H9 (cell line): ENCODE data around the gene TXLNB. TPM values are rescaled to one million over a fixed set of nuclear protein-coding genes. Genes with fewer than 3 reads are reported as not detected.

Source experiments
- DNase-seq: peaks from one replicate; pipeline ENCODE4 v3.0.0-alpha.2; 2017
- H2AFZ ChIP-seq: one replicate; pipeline ENCODE4 v1.6.1; 2013; ENCODE audit warnings: mild to moderate bottlenecking, low read length, control low read depth, moderate library complexity
- H2AK5ac ChIP-seq: 2 replicates; pipeline ENCODE4 v1.6.1; 2013; ENCODE audit warnings: low read length, control low read depth, mixed read lengths; ENCODE audit not compliant: insufficient read length
- H2BK120ac ChIP-seq: one replicate; pipeline ENCODE4 v1.6.1; 2013; ENCODE audit warnings: low read depth, mild to moderate bottlenecking, low read length, control low read depth, inconsistent platforms; ENCODE audit not compliant: poor library complexity, severe bottlenecking
- H2BK12ac ChIP-seq: 2 replicates; pipeline ENCODE4 v1.6.1; 2013; ENCODE audit warnings: low read length, control low read depth, mixed read lengths, low read depth; ENCODE audit not compliant: insufficient read length
- H2BK15ac ChIP-seq: 2 replicates; pipeline ENCODE4 v1.6.1; 2013; ENCODE audit warnings: low read depth, low read length, control low read depth
- H2BK20ac ChIP-seq: one replicate; pipeline ENCODE4 v1.6.1; 2013; ENCODE audit warnings: low read depth, mild to moderate bottlenecking, low read length, control low read depth, inconsistent platforms; ENCODE audit not compliant: poor library complexity, severe bottlenecking
- H2BK5ac ChIP-seq: 2 replicates; pipeline ENCODE4 v1.6.1; 2013; ENCODE audit warnings: low read length, control low read depth, mixed read lengths; ENCODE audit not compliant: insufficient read length
- H3K14ac ChIP-seq: 2 replicates; pipeline ENCODE4 v1.6.1; 2013; ENCODE audit warnings: low read length, control low read depth; ENCODE audit not compliant: insufficient read depth
- H3K18ac ChIP-seq: 2 replicates; pipeline ENCODE4 v1.6.1; 2013; ENCODE audit warnings: low read depth, mild to moderate bottlenecking, mixed read lengths, low read length, control low read depth; ENCODE audit not compliant: insufficient read length
- H3K23ac ChIP-seq: 2 replicates; pipeline ENCODE4 v1.6.1; 2013; ENCODE audit warnings: low read length, control low read depth, mixed read lengths, low read depth; ENCODE audit not compliant: insufficient read length
- H3K23me2 ChIP-seq: 2 replicates; pipeline ENCODE4 v1.6.1; 2013; ENCODE audit warnings: low read depth, mild to moderate bottlenecking, mixed read lengths, low read length, control low read depth; ENCODE audit not compliant: insufficient read length, poor library complexity, severe bottlenecking
- H3K27ac ChIP-seq: 2 replicates; pipeline ENCODE4 v1.5.1; 2013; ENCODE audit warnings: low read length, control low read depth, mixed read lengths, low read depth; ENCODE audit not compliant: insufficient read length
- H3K27me3 ChIP-seq: 2 replicates; pipeline ENCODE4 v1.6.1; 2013; ENCODE audit warnings: low read length, control low read depth, inconsistent platforms; ENCODE audit not compliant: insufficient read depth
- H3K4ac ChIP-seq: 2 replicates; pipeline ENCODE4 v1.6.1; 2013; ENCODE audit warnings: low read depth, mild to moderate bottlenecking, control low read depth, inconsistent platforms, low read length, moderate library complexity
- H3K4me1 ChIP-seq: 2 replicates; pipeline ENCODE4 v1.6.1; 2013; ENCODE audit warnings: low read length, control low read depth, inconsistent platforms; ENCODE audit not compliant: insufficient read depth
- H3K4me2 ChIP-seq: 2 replicates; pipeline ENCODE4 v1.6.1; 2013; ENCODE audit warnings: low read length, control low read depth, mixed read lengths; ENCODE audit not compliant: insufficient read length, insufficient read depth
- H3K56ac ChIP-seq: 2 replicates; pipeline ENCODE4 v1.6.1; 2013; ENCODE audit warnings: low read depth, mild to moderate bottlenecking, mixed read lengths, low read length, control low read depth; ENCODE audit not compliant: insufficient read length
- H3K79me1 ChIP-seq: 2 replicates; pipeline ENCODE4 v1.6.1; 2013; ENCODE audit warnings: low read depth, mild to moderate bottlenecking, moderate library complexity, low read length, control low read depth, inconsistent platforms; ENCODE audit not compliant: insufficient read depth, poor library complexity, severe bottlenecking
- H3K79me2 ChIP-seq: 2 replicates; pipeline ENCODE4 v1.6.1; 2013; ENCODE audit warnings: low read length, control low read depth, inconsistent platforms; ENCODE audit not compliant: insufficient read depth
- H3K9ac ChIP-seq: 2 replicates; pipeline ENCODE4 v1.6.1; 2013; ENCODE audit warnings: low read length, control low read depth, mixed read lengths; ENCODE audit not compliant: insufficient read length; ENCODE audit errors: extremely low read depth
- H3K9me3 ChIP-seq: one replicate; pipeline ENCODE4 v1.6.1; 2013; ENCODE audit warnings: low read depth, low read length, inconsistent platforms; ENCODE audit not compliant: control insufficient read depth
- H3T11ph ChIP-seq: one replicate; pipeline ENCODE4 v1.6.1; 2013; ENCODE audit warnings: mild to moderate bottlenecking, low read length, control low read depth, inconsistent platforms
- H4K20me1 ChIP-seq: one replicate; pipeline ENCODE4 v1.6.1; 2013; ENCODE audit not compliant: control insufficient read depth, insufficient read length, insufficient read depth
- H4K5ac ChIP-seq: 2 replicates; pipeline ENCODE4 v1.6.1; 2013; ENCODE audit warnings: low read depth, mild to moderate bottlenecking, mixed read lengths, low read length, control low read depth; ENCODE audit not compliant: insufficient read length
- H4K8ac ChIP-seq: replicated peaks from 2 replicates; pipeline ENCODE4 v1.6.1; 2013; ENCODE audit warnings: low read length, control low read depth, mixed read lengths, low read depth; ENCODE audit not compliant: insufficient read length
- H4K91ac ChIP-seq: 2 replicates; pipeline ENCODE4 v1.6.1; 2013; ENCODE audit warnings: low read depth, mild to moderate bottlenecking, moderate library complexity, mixed read lengths, low read length, control low read depth; ENCODE audit not compliant: insufficient read length
- H3K27ac Mint-ChIP-seq, 3 experiments: 2 replicates in 2 of 3; 3 replicates in 1 of 3; pipeline ENCODE4 v1.8.0; 2020 to 2021; ENCODE audit warnings: mixed read lengths in 3 of 3, mild to moderate bottlenecking in 1 of 3, moderate library complexity in 1 of 3
- H3K27me3 Mint-ChIP-seq: 2 replicates; pipeline ENCODE4 v1.8.0; 2021; ENCODE audit warnings: low read depth, mild to moderate bottlenecking, moderate library complexity, mixed read lengths
- H3K36me3 Mint-ChIP-seq, 3 experiments: 2 replicates in 2 of 3; 3 replicates in 1 of 3; pipeline ENCODE4 v1.8.0; 2020 to 2021; ENCODE audit warnings: low read depth in 3 of 3, mixed read lengths in 3 of 3; ENCODE audit not compliant: insufficient read depth in 1 of 3
- H3K4me1 Mint-ChIP-seq, 2 experiments: 2 replicates each; pipeline ENCODE4 v1.8.0; 2020; ENCODE audit warnings: mixed read lengths in 2 of 2
- H3K4me3 Mint-ChIP-seq, 2 experiments: 2 replicates in 1 of 2; 3 replicates in 1 of 2; pipeline ENCODE4 v1.8.0; 2020 to 2021; ENCODE audit warnings: mild to moderate bottlenecking in 2 of 2, mixed read lengths in 2 of 2, moderate library complexity in 1 of 2
- H3K9me3 Mint-ChIP-seq, 2 experiments: 2 replicates in 1 of 2; 3 replicates in 1 of 2; pipeline ENCODE4 v1.8.0; 2020; ENCODE audit warnings: mild to moderate bottlenecking in 2 of 2, mixed read lengths in 2 of 2, moderate library complexity in 1 of 2
- CTCF ChIP-seq: fragments of 200-600 bp; sonication (generic); conservative IDR thresholded peaks from 3 replicates; pipeline ENCODE4 v1.8.0; 2021; ENCODE audit warnings: antibody characterized with exemption, mild to moderate bottlenecking
- WGBS: extraction: QIAGEN DNeasy Blood & Tissue Kit; methylation state at CpG from one replicate; pipeline ENCODE4 v1.1.7; 2013; ENCODE audit warnings: missing lambda C conversion rate, low lambda C conversion rate, mixed read lengths; ENCODE audit not compliant: insufficient read length; ENCODE audit errors: extremely low coverage; 5-methylcytosine and 5-hydroxymethylcytosine counted together
- total RNA-seq: library from RNA; stranded (reverse); gene quantifications from 2 replicates; pipeline ENCODE4 v1.2.1, GENCODE V29; 2021

Gene TXLNB
- total RNA-seq, 1 experiment from 2014 or later = 0.04 TPM

GRCh38 chr6:139194740-139195139 lies 97.1 kb downstream of the TXLNB start:
- no peaks in the 10 kb centered on the region for H3K27me3 ChIP-seq
- H3K18ac ChIP-seq = no peak overlapping the region
- no peak overlapping the region for H3K4ac ChIP-seq
- no peak overlapping the region for H3K23ac ChIP-seq
- no peak for DNase-seq
- Mint-ChIP-seq H3K9me3 (no peaks in the 10 kb centered on the region), H3K36me3 (peaks cover 0 to 2% (median 0%) of the 10 kb centered on the region in 3 experiments; a peak in 2 of 7 replicates), H3K4me3 (no peak overlapping the region), H3K27me3 (no peaks in the 10 kb centered on the region), H3K27ac (no peak overlapping the region), H3K4me1 (peaks cover 10 to 12% of the 10 kb centered on the region in 2 experiments)
- no peak overlapping the region for H2AFZ ChIP-seq
- no peaks in the 10 kb centered on the region for H3K23me2 ChIP-seq
- H3K9ac ChIP-seq = no peak overlapping the region
- H3K14ac ChIP-seq = no peak overlapping the region
- no CpG with 5 or more reads among the region's 3 CpGs for WGBS
- no peaks in the 10 kb centered on the region for H3K79me2 ChIP-seq
- H2BK12ac ChIP-seq = no peak overlapping the region
- no peak overlapping the region for H4K5ac ChIP-seq
- H3K4me2 ChIP-seq = no peak overlapping the region
- H4K91ac ChIP-seq = no peak overlapping the region
- H3K79me1 ChIP-seq = no peaks in the 10 kb centered on the region
- H3K27ac ChIP-seq = no peak overlapping the region
- no peak overlapping the region for H3K56ac ChIP-seq
- H4K20me1 ChIP-seq = no peaks in the 10 kb centered on the region
- TF ChIP-seq CTCF = no peak
- H3K9me3 ChIP-seq = no peaks in the 10 kb centered on the region
- H3K4me1 ChIP-seq = no peaks in the 10 kb centered on the region
- no peak overlapping the region for H2BK20ac ChIP-seq
- H2BK15ac ChIP-seq = no peak overlapping the region
- H2BK120ac ChIP-seq = no peak overlapping the region
- H2AK5ac ChIP-seq = no peak overlapping the region
- no peak overlapping the region for H2BK5ac ChIP-seq
- no peak overlapping the region for H4K8ac ChIP-seq
- H3T11ph ChIP-seq = no peak overlapping the region

Other genes with a start within 250 kb of the TXLNB start
- gene HECA, start 156.9 kb downstream of the TXLNB start, total RNA-seq = 4.8 and 5.0 TPM in 2 replicates
- 107 and 110 TPM in 2 replicates for gene CITED2, start 82.7 kb upstream of the TXLNB start, total RNA-seq